ENCODE data around the gene EPHA6. TPM values are rescaled to one million over a fixed set of nuclear protein-coding genes. Genes with fewer than 3 reads are reported as not detected.
"Not testable (repeated sequence)": the region's sequence is repeated elsewhere in the genome, so short reads cannot be mapped to it uniquely, and the experiment has no call there.

Gene EPHA6
- total and polyA plus RNA-seq, 2 donors (not counting 3 experiments of a cell fraction or from before 2014, with no cell fraction given) = not detected

GRCh38 chr3:96970211-96970610 is 155.8 kb downstream of the EPHA6 start:
- CTCF ChIA-PET = no interaction called here
- H3K9ac ChIP-seq (replicated peaks; ENCODE audit: extremely low read depth, insufficient read depth, low read length) = no peak overlapping the region
- H3K79me2 ChIP-seq (ENCODE audit: control insufficient read depth, insufficient read depth, low read length) = no peaks in the 10 kb centered on the region
- dilution Hi-C loops (cut with MboI; ENCODE audit: extremely low pct_ligation_motif_present, low sequenced_read_pairs) (no loop called here), intact Hi-C loops (cut with micrococcal nuclease) (no loop called here)
- H3K36me3 ChIP-seq (ENCODE audit: control insufficient read depth in 2 of 2, extremely low read depth in 1 of 2, insufficient read depth in 2 of 2, low read length in 2 of 2) = no peaks in the 10 kb centered on the region
- no peak overlapping the region for H2AFZ ChIP-seq (ENCODE audit: low read depth, low read length)
- BruUV-seq (replicated peaks) = no TSS peak
- H3K27me3 ChIP-seq (ENCODE audit: control insufficient read depth in 2 of 2, insufficient read depth in 2 of 2, low read length in 2 of 2) = no peaks in the 10 kb centered on the region
- POLR2A ChIA-PET = no interaction called here
- H3K4me3 ChIP-seq (replicated peaks in 1 of 3; ENCODE audit: insufficient read depth in 1 of 3, low read depth in 1 of 3, low read length in 3 of 3) = no peak overlapping the region
- no peaks in the 10 kb centered on the region for H3K9me3 ChIP-seq (replicated peaks; ENCODE audit: control insufficient read depth, insufficient read depth, low read length)
- no peaks in the 10 kb centered on the region for H4K20me1 ChIP-seq (replicated peaks; ENCODE audit: control insufficient read depth, extremely low read depth, insufficient read depth, low read length)
- H3K4me2 ChIP-seq (ENCODE audit: insufficient read depth, low read length) = no peak overlapping the region
- H3K9me1 ChIP-seq (replicated peaks; ENCODE audit: control insufficient read depth, extremely low read depth, insufficient read depth, low read length) = no peaks in the 10 kb centered on the region
- FAIRE-seq (no peak), DNase-seq (ENCODE audit: low read depth, low spot score) (no peak)
- no peaks in the 10 kb centered on the region for H3K4me1 ChIP-seq (ENCODE audit: control insufficient read depth, extremely low read depth, insufficient read depth, low read length)
- no peak for TF ChIP-seq POLR2A (IDR thresholded peaks at IDR 0.05; ENCODE audit: low read depth, low read length)
- TF ChIP-seq FOS (IDR thresholded peaks at IDR 0.05; ENCODE audit: borderline replicate concordance, insufficient read depth, low read length) = no peak
- no peak for TF ChIP-seq GATA2 (IDR thresholded peaks at IDR 0.05; ENCODE audit: insufficient read depth, insufficient read length, low read depth, low read length)
- TF ChIP-seq MYC (IDR thresholded peaks at IDR 0.05; ENCODE audit: low read depth, low read length) = no peak
- TF ChIP-seq MAX (IDR thresholded peaks at IDR 0.05; ENCODE audit: insufficient read depth, insufficient read length) = no peak
- no peak for TF ChIP-seq POLR2AphosphoS5 (IDR thresholded peaks at IDR 0.05; ENCODE audit: insufficient read depth, low read depth, low read length)
- no peak for TF ChIP-seq JUN (IDR thresholded peaks at IDR 0.05; ENCODE audit: borderline replicate concordance, insufficient read depth, insufficient read length, low read depth)
- H3K27ac ChIP-seq (ENCODE audit: insufficient read depth, low read depth, low read length) = no peak overlapping the region

GRCh38 chr3:96977671-96978070 is 163.3 kb downstream of the EPHA6 start:
- intact Hi-C loops (cut with micrococcal nuclease) (no loop called here), dilution Hi-C loops (cut with MboI; ENCODE audit: extremely low pct_ligation_motif_present, low sequenced_read_pairs) (no loop called here)
- no peak overlapping the region for H3K4me3 ChIP-seq (replicated peaks in 1 of 3; ENCODE audit: insufficient read depth in 1 of 3, low read depth in 1 of 3, low read length in 3 of 3)
- CTCF ChIA-PET = no interaction called here
- H3K9me1 ChIP-seq (replicated peaks; ENCODE audit: control insufficient read depth, extremely low read depth, insufficient read depth, low read length) = no peaks in the 10 kb centered on the region
- peaks cover 2% of the 10 kb centered on the region for H3K9me3 ChIP-seq (replicated peaks; ENCODE audit: control insufficient read depth, insufficient read depth, low read length)
- no peaks in the 10 kb centered on the region for H3K36me3 ChIP-seq (ENCODE audit: control insufficient read depth in 2 of 2, extremely low read depth in 1 of 2, insufficient read depth in 2 of 2, low read length in 2 of 2)
- no peak overlapping the region for H2AFZ ChIP-seq (ENCODE audit: low read depth, low read length)
- H3K4me1 ChIP-seq (ENCODE audit: control insufficient read depth, extremely low read depth, insufficient read depth, low read length) = no peaks in the 10 kb centered on the region
- DNase-seq (ENCODE audit: low read depth, low spot score) (no peak), FAIRE-seq (no peak)
- no peak overlapping the region for H3K4me2 ChIP-seq (ENCODE audit: insufficient read depth, low read length)
- no peak overlapping the region for H3K27ac ChIP-seq (ENCODE audit: insufficient read depth, low read depth, low read length)
- H4K20me1 ChIP-seq (replicated peaks; ENCODE audit: control insufficient read depth, extremely low read depth, insufficient read depth, low read length) = no peaks in the 10 kb centered on the region
- H3K27me3 ChIP-seq (ENCODE audit: control insufficient read depth in 2 of 2, insufficient read depth in 2 of 2, low read length in 2 of 2) = no peaks in the 10 kb centered on the region
- H3K79me2 ChIP-seq (ENCODE audit: control insufficient read depth, insufficient read depth, low read length) = no peaks in the 10 kb centered on the region
- no peak overlapping the region for H3K9ac ChIP-seq (replicated peaks; ENCODE audit: extremely low read depth, insufficient read depth, low read length)
- no TSS peak for BruUV-seq (replicated peaks)
- POLR2A ChIA-PET = no interaction called here
- no peak for TF ChIP-seq GATA2 (IDR thresholded peaks at IDR 0.05; ENCODE audit: insufficient read depth, insufficient read length, low read depth, low read length)
- no peak for TF ChIP-seq MYC (IDR thresholded peaks at IDR 0.05; ENCODE audit: low read depth, low read length)
- no peak for TF ChIP-seq FOS (IDR thresholded peaks at IDR 0.05; ENCODE audit: borderline replicate concordance, insufficient read depth, low read length)

- H3K27ac ChIP-seq (ENCODE audit: insufficient read depth, low read depth, low read length); H3K9me3 ChIP-seq (replicated peaks; ENCODE audit: control insufficient read depth, insufficient read depth, low read length); FAIRE-seq; H3K27me3 ChIP-seq (ENCODE audit: control insufficient read depth in 2 of 2, insufficient read depth in 2 of 2, low read length in 2 of 2); H3K36me3 ChIP-seq (ENCODE audit: control insufficient read depth in 2 of 2, extremely low read depth in 1 of 2, insufficient read depth in 2 of 2, low read length in 2 of 2); CTCF ChIA-PET; H3K9me1 ChIP-seq (replicated peaks; ENCODE audit: control insufficient read depth, extremely low read depth, insufficient read depth, low read length); dilution Hi-C loops (cut with MboI; ENCODE audit: extremely low pct_ligation_motif_present, low sequenced_read_pairs); POLR2A ChIA-PET; H2AFZ ChIP-seq (ENCODE audit: low read depth, low read length); H3K4me1 ChIP-seq (ENCODE audit: control insufficient read depth, extremely low read depth, insufficient read depth, low read length); H3K4me3 ChIP-seq (replicated peaks in 1 of 3; ENCODE audit: insufficient read depth in 1 of 3, low read depth in 1 of 3, low read length in 3 of 3); H3K79me2 ChIP-seq (ENCODE audit: control insufficient read depth, insufficient read depth, low read length); intact Hi-C loops (cut with micrococcal nuclease); DNase-seq (ENCODE audit: low read depth, low spot score); H3K4me2 ChIP-seq (ENCODE audit: insufficient read depth, low read length); BruUV-seq (replicated peaks); H3K9ac ChIP-seq (replicated peaks; ENCODE audit: extremely low read depth, insufficient read depth, low read length); H4K20me1 ChIP-seq (replicated peaks; ENCODE audit: control insufficient read depth, extremely low read depth, insufficient read depth, low read length): not testable (repeated sequence)
These were observed 169.3 kb downstream of the EPHA6 start for GRCh38 chr3:96983716-96984115.

All from endothelial cell of umbilical vein (primary cell).